ENCODE measurements around the gene NR1D1.

DNA sequence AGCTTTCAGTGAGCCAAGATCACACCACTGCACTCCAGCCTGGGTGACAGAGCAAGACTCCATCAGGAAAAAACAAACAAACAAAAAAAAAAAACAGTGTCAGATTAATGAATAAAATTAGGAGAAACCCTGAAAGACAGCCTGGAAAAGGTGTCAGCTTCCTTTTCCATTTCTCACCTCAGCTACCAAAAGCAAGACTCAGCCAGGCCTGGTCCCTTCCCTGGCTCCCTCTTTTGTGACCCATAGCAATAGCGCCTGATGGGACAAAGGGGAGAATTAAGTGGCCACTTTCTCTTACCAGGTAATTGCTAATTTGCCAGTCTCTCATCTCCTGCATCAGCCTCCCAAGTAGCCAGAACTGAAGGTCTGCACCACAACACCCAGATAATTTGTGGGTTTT lies 41.5 kb downstream of the NR1D1 start:
- TF ChIP-seq, protein P1, sequence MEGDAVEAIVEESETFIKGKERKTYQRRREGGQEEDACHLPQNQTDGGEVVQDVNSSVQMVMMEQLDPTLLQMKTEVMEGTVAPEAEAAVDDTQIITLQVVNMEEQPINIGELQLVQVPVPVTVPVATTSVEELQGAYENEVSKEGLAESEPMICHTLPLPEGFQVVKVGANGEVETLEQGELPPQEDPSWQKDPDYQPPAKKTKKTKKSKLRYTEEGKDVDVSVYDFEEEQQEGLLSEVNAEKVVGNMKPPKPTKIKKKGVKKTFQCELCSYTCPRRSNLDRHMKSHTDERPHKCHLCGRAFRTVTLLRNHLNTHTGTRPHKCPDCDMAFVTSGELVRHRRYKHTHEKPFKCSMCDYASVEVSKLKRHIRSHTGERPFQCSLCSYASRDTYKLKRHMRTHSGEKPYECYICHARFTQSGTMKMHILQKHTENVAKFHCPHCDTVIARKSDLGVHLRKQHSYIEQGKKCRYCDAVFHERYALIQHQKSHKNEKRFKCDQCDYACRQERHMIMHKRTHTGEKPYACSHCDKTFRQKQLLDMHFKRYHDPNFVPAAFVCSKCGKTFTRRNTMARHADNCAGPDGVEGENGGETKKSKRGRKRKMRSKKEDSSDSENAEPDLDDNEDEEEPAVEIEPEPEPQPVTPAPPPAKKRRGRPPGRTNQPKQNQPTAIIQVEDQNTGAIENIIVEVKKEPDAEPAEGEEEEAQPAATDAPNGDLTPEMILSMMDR (IDR thresholded peaks at IDR 0.05): no peak
- TF ChIP-seq POLR2A (IDR thresholded peaks at IDR 0.05): no peak

All from body of pancreas (tissue), 4 donors.